Adrenal gland (tissue), 12 donors: ENCODE measurements around the gene FARP1. TPM values are rescaled to one million over a fixed set of nuclear protein-coding genes. Genes with fewer than 3 reads are reported as not detected.

Experiments
- DNase-seq, 7 donors: peaks; one replicate each; pipeline ENCODE4 v3.0.0-alpha.2; 2019 to 2020
- H3K27ac ChIP-seq, 5 donors: fragments of 200-600 bp; sonication (generic) in 4 of 5; 1 replicate in 3 of 5; 2 replicates in 2 of 5; pipeline versions ENCODE4 v1.5.1 to v1.8.0; 2016 to 2020; ENCODE audit warnings: mild to moderate bottlenecking in 1 of 5
- H3K27me3 ChIP-seq: fragments of 200-600 bp; 2 replicates; pipeline ENCODE4 v1.8.0; 2021
- H3K36me3 ChIP-seq, 2 donors: fragments of 200-600 bp; replicated peaks in 1 of 2; 1 replicate in 1 of 2; 2 replicates in 1 of 2; pipeline versions ENCODE4 v1.5.1 to v1.8.0; 2018 to 2022
- H3K4me1 ChIP-seq, 2 donors: fragments of 200-600 bp; replicated peaks in 1 of 2; 1 replicate in 1 of 2; 2 replicates in 1 of 2; pipeline versions ENCODE4 v1.5.1 to v1.8.0; 2018 to 2021
- H3K4me3 ChIP-seq, 4 donors: fragments of 200-600 bp; sonication (generic) in 3 of 4; one replicate each; pipeline ENCODE4 v1.5.1; 2016 to 2018
- H3K9me3 ChIP-seq, 3 donors: fragments of 200-600 bp; sonication (generic) in 1 of 3; replicated peaks in 1 of 3; 1 replicate in 2 of 3; 2 replicates in 1 of 3; pipeline versions ENCODE4 v1.5.1 to v1.8.0; 2016 to 2021
- POLR2A ChIP-seq, 2 donors: fragments of 450-650 bp; IDR thresholded peaks; one replicate each; pipeline ENCODE4 v1.6.1; 2017; ENCODE audit warnings: antibody characterized with exemption in 2 of 2, mild to moderate bottlenecking in 2 of 2, moderate library complexity in 1 of 2
- WGBS, 4 donors: extraction: QIAGEN DNeasy Blood & Tissue Kit in 2 of 4; methylation state at CpG; one replicate each; pipeline versions ENCODE4 v1.1.5 to v1.1.7; 2013 to 2017; 5-methylcytosine and 5-hydroxymethylcytosine counted together
- intact Hi-C, 2 donors: fragments of 100-400 bp; cut with DNase I; formaldehyde crosslinking; loops; one replicate each; pipeline versions ENCODE4 v1.14.1 to v1.15.0; 2022 to 2023
- polyA plus RNA-seq, 3 donors: library from polyadenylated mRNA; stranded (reverse); fragments of 200-250 nt in 2 of 3; fragments of 350-450 nt in 1 of 3; fragmentation: Illumina TruSeq in 1 of 3; extraction: RNeasy Lipid Tissue Mini Kit (QIAGEN cat#74804) in 1 of 3; gene quantifications; one replicate each; pipeline ENCODE4 v1.2.3, GENCODE V29; 2013 to 2014
- total RNA-seq, 9 donors: library from RNA; depleted of rRNA in 4 of 9; stranded (reverse); fragments of >200 nt in 4 of 9; fragments of 120-200 nt in 1 of 9; fragmentation: NEBNext Ultra II Directional in 1 of 9; extraction: Animal tissue kit (Norgen Biotek cat#: 25700) in 1 of 9; gene quantifications; one replicate each; pipeline versions ENCODE4 v1.1.0 to v1.2.4, GENCODE V29; 2013 to 2023
- TF ChIP-seq, protein P1 (sequence below), 6 experiments: fragments of 450-650 bp in 4 of 6; fragments of 200-600 bp in 2 of 6; sonication (generic) in 1 of 6; IDR thresholded peaks; 1 replicate in 5 of 6; 2 replicates in 1 of 6; pipeline versions ENCODE4 v1.5.1 to v1.8.0; 2016 to 2021; ENCODE audit warnings: antibody characterized with exemption in 6 of 6, mild to moderate bottlenecking in 2 of 6, moderate library complexity in 1 of 6
- donor health status: healthy with polysubstance abuse.
- donor health status: Bipolar disorder and iron deficiency.
- donor health status: DM: yes; HTN: yes; CAD: no.
- donor health status: DM: no; HTN: no; CAD: no.
- donor health status: DM: no; HTN: no; CAD: no.
- donor health status: DM: yes; HTN: yes; CAD: no.

FARP1 gene
- total and polyA plus RNA-seq, 12 donors, result 27.1 to 304 (median 71.6) TPM

DNA sequence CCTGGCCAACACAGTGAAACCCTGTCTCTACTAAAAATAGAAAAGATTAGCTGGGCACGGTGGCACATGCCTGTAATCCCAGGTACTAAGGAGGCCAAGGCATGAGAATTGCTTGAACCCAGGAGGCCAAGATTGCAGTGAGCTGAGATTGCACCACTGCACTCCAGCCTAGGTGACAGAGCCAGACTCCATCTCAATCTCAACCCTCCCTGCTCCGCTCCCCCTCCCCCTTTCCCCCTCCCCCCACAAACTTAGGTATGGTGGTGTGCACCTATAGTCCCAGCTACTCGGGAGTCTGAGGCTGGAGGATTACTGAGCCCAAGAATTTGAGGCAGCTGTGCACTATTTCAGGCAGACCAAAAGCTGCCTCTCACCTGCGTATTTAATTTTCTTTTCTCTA, 55.8 kb downstream of the FARP1 start:
- Histone ChIP-seq H3K27me3 (no peaks in the 10 kb centered on the region), H3K4me1 (peaks cover 0 to 18% of the 10 kb centered on the region in 2 donors), H3K4me3 (no peak overlapping the region), H3K9me3 (no peaks in the 10 kb centered on the region), H3K36me3 (no peaks in the 10 kb centered on the region), H3K27ac (no peak overlapping the region)
- intact Hi-C loops, result no loop called here
- no peak for DNase-seq
- TF ChIP-seq, protein P1, sequence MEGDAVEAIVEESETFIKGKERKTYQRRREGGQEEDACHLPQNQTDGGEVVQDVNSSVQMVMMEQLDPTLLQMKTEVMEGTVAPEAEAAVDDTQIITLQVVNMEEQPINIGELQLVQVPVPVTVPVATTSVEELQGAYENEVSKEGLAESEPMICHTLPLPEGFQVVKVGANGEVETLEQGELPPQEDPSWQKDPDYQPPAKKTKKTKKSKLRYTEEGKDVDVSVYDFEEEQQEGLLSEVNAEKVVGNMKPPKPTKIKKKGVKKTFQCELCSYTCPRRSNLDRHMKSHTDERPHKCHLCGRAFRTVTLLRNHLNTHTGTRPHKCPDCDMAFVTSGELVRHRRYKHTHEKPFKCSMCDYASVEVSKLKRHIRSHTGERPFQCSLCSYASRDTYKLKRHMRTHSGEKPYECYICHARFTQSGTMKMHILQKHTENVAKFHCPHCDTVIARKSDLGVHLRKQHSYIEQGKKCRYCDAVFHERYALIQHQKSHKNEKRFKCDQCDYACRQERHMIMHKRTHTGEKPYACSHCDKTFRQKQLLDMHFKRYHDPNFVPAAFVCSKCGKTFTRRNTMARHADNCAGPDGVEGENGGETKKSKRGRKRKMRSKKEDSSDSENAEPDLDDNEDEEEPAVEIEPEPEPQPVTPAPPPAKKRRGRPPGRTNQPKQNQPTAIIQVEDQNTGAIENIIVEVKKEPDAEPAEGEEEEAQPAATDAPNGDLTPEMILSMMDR (IDR thresholded peaks at IDR 0.05), result no peak
- TF ChIP-seq POLR2A (IDR thresholded peaks at IDR 0.05), result no peak
- 79 to 90% (median 85%) methylated on average over 2 to 4 of the region's 4 CpGs for WGBS, 4 donors

DNA sequence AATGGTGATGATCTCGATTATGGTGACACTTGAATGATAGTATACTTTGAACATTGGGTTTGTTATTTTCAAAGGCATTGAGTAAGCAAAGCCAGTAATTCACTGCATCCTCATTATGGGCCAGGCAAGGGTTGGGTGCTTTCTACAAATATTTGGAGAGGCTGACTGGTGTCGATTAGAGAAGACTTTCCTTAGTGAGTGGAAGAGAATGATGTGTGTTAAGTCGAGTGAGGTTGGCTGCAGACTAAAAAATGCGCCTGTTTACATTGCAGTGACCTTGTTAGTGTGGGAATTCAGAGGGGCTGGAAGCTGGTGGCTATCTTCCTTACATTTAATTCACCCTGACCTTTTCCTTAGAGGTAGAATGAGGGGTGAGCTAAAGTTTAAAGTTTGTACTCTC, 56.6 kb downstream of the FARP1 start:
- Histone ChIP-seq H3K36me3 (no peaks in the 10 kb centered on the region), H3K4me1 (peaks cover 0 to 18% of the 10 kb centered on the region in 2 donors), H3K4me3 (no peak overlapping the region), H3K27ac (no peak overlapping the region), H3K27me3 (no peaks in the 10 kb centered on the region), H3K9me3 (peaks cover 0 to 3% (median 0%) of the 10 kb centered on the region in 3 donors)
- WGBS, 4 donors, result 47 to 56% (median 51%) methylated on average over 4 of the region's 4 CpGs
- DNase-seq, result no peak
- intact Hi-C loops, result no loop called here
- TF ChIP-seq POLR2A (IDR thresholded peaks at IDR 0.05), result no peak
- TF ChIP-seq, protein P1 (IDR thresholded peaks at IDR 0.05), result no peak

DNA sequence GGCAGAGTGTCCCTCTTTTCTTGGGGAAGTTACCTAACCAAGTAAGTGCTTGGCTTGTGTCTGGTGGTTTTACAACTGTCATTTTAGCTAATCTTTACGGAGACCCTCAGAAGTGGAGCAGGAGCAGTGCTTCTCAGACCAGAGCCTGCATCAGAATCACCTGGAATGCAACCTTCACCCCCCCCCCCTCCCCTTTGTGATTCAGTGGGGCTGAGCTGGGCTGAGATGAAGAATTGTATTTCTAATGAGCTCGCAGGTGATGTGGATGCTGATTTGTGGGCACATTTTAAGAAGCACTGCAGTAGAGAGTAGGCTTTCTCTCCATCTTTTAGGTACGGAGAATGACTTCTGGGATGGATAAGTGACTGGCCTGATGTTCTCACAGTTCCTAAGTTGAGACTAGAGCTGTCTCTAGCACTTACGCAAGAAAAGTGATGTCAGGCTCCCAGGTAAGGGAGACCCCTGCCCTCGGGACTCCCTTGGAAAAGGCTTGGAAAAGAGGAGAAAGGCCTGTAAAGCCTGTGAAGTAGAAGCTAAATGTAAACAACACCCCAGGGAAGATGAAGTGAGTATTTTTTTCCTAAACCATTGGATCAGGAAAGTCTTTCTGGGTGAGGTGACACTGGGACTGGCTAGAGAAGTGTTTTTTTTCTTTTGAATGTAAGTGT, 57.5 kb downstream of the FARP1 start:
- no peaks in the 10 kb centered on the region for H3K27me3 ChIP-seq
- H3K9me3 ChIP-seq, result peaks cover 0 to 11% (median 0%) of the 10 kb centered on the region in 3 donors
- intact Hi-C loops, result no loop called here
- no peaks in the 10 kb centered on the region for H3K36me3 ChIP-seq
- no peak for DNase-seq
- TF ChIP-seq POLR2A (IDR thresholded peaks at IDR 0.05), result no peak
- TF ChIP-seq, protein P1 (IDR thresholded peaks at IDR 0.05), result no peak
- peaks cover 0 to 18% of the 10 kb centered on the region in 2 donors for H3K4me1 ChIP-seq
- H3K4me3 ChIP-seq, result no peak overlapping the region
- 83 to 88% (median 86%) methylated on average over 5 of the region's 5 CpGs for WGBS, 4 donors
- H3K27ac ChIP-seq, result no peak overlapping the region

DNA sequence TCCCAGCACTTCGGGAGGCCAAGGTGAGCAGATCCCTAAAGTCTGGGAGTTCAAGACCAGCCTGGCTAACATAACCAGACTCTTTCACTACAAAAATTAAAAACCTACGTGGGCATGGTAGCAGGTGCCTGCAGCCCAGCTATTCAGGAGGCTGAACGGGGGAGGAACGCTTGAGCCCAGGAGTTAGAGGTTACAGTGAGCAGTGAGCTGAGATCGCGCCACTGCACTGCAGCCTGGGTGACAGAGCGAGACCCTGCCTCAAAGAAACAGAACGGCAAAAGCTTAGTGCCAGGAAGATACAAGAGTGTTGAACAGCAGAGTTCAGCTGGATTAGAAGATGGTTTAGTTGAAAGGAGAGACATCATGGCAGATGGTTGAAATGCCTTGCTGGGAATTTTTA, 58.3 kb downstream of the FARP1 start:
- Histone ChIP-seq H3K4me1 (peaks cover 0 to 17% of the 10 kb centered on the region in 2 donors), H3K9me3 (peaks cover 0 to 17% (median 0%) of the 10 kb centered on the region in 3 donors), H3K4me3 (no peak overlapping the region), H3K27me3 (no peaks in the 10 kb centered on the region), H3K27ac (no peak overlapping the region), H3K36me3 (no peaks in the 10 kb centered on the region)
- TF ChIP-seq, protein P1 (IDR thresholded peaks at IDR 0.05), result no peak
- no peak for TF ChIP-seq POLR2A (IDR thresholded peaks at IDR 0.05)
- 87 to 98% (median 96%) methylated on average over 8 of the region's 8 CpGs for WGBS, 4 donors
- DNase-seq, result no peak
- intact Hi-C loops, result no loop called here
